Endothelial cell of umbilical vein (primary cell): ENCODE data around the gene LRP1B.

ENCODE experiments used
- EZH2 ChIP-seq: IDR thresholded peaks from 2 replicates; pipeline ENCODE4 v1.6.1; 2012; ENCODE audit warnings: borderline replicate concordance, low read depth, mild to moderate bottlenecking, moderate library complexity, low read length, inconsistent platforms; ENCODE audit not compliant: severe bottlenecking
- FOS ChIP-seq: IDR thresholded peaks from 2 replicates; pipeline ENCODE4 v1.6.1; 2011; ENCODE audit warnings: mild to moderate bottlenecking, low read length, moderate library complexity, borderline replicate concordance; ENCODE audit not compliant: insufficient read depth
- GATA2 ChIP-seq: IDR thresholded peaks from 2 replicates; pipeline ENCODE4 v1.7.0; 2011; ENCODE audit warnings: low read depth, mild to moderate bottlenecking, moderate library complexity, mixed read lengths, low read length; ENCODE audit not compliant: insufficient read length, insufficient read depth
- POLR2A ChIP-seq: IDR thresholded peaks from 2 replicates; pipeline ENCODE4 v1.6.1; 2012; ENCODE audit warnings: low read depth, mild to moderate bottlenecking, control low read depth, low read length
- POLR2AphosphoS5 ChIP-seq: IDR thresholded peaks from 2 replicates; pipeline ENCODE4 v1.6.1; 2012; ENCODE audit warnings: low read depth, mild to moderate bottlenecking, control low read depth, low read length, moderate library complexity; ENCODE audit not compliant: insufficient read depth
- TF ChIP-seq, protein P1 (sequence below), 2 donors: IDR thresholded peaks; 1 replicate in 1 of 2; 2 replicates in 1 of 2; pipeline ENCODE4 v1.5.1; 2011; ENCODE audit warnings: low read length in 2 of 2, mild to moderate bottlenecking in 2 of 2, moderate library complexity in 2 of 2, control low read depth in 1 of 2, inconsistent platforms in 1 of 2, low read depth in 1 of 2; ENCODE audit not compliant: insufficient read depth in 1 of 2; ENCODE audit errors: extremely low read depth in 1 of 2
- TF ChIP-seq, protein P2 (sequence below): IDR thresholded peaks from 2 replicates; pipeline ENCODE4 v1.6.1; 2011; ENCODE audit not compliant: insufficient read depth, insufficient read length

DNA sequence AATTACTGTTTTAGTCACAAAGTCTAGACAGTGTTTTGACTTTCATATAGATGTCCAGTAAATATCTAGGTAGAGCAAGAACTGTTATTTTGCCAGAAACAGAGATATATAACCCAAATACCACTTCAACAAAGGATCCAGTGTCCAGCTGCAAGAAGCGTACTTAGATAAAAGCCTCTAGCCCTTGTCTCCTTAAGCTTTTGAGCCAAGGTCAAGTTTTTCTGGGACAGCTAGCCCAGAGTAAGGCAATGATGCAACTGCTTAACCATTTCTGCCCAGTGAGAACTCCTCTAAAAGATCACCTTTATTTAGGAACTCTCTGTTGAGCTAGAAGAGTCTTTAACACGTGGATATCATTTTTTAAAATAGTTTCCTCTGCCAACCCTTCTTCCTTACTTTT lies 1925.7 kb downstream of the LRP1B start:
- TF ChIP-seq, protein P1, sequence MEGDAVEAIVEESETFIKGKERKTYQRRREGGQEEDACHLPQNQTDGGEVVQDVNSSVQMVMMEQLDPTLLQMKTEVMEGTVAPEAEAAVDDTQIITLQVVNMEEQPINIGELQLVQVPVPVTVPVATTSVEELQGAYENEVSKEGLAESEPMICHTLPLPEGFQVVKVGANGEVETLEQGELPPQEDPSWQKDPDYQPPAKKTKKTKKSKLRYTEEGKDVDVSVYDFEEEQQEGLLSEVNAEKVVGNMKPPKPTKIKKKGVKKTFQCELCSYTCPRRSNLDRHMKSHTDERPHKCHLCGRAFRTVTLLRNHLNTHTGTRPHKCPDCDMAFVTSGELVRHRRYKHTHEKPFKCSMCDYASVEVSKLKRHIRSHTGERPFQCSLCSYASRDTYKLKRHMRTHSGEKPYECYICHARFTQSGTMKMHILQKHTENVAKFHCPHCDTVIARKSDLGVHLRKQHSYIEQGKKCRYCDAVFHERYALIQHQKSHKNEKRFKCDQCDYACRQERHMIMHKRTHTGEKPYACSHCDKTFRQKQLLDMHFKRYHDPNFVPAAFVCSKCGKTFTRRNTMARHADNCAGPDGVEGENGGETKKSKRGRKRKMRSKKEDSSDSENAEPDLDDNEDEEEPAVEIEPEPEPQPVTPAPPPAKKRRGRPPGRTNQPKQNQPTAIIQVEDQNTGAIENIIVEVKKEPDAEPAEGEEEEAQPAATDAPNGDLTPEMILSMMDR (IDR thresholded peaks at IDR 0.05; ENCODE audit: extremely low read depth in 1 of 2, insufficient read depth in 1 of 2, low read depth in 1 of 2, low read length in 2 of 2) = no peak
- TF ChIP-seq POLR2A (no peak), GATA2 (no peak), FOS (no peak), EZH2 (no peak), POLR2AphosphoS5 (no peak)
- TF ChIP-seq, protein P2, sequence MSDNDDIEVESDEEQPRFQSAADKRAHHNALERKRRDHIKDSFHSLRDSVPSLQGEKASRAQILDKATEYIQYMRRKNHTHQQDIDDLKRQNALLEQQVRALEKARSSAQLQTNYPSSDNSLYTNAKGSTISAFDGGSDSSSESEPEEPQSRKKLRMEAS = no peak
